ENCODE data around the gene RHEBL1. TPM values are rescaled to one million over a fixed set of nuclear protein-coding genes. Genes with fewer than 3 reads are reported as not detected.

The RHEBL1 gene
- total and polyA plus RNA-seq, 2 of the 4 experiments (the other 2 are of a cell fraction) = 0.62 to 0.72 TPM

DNA sequence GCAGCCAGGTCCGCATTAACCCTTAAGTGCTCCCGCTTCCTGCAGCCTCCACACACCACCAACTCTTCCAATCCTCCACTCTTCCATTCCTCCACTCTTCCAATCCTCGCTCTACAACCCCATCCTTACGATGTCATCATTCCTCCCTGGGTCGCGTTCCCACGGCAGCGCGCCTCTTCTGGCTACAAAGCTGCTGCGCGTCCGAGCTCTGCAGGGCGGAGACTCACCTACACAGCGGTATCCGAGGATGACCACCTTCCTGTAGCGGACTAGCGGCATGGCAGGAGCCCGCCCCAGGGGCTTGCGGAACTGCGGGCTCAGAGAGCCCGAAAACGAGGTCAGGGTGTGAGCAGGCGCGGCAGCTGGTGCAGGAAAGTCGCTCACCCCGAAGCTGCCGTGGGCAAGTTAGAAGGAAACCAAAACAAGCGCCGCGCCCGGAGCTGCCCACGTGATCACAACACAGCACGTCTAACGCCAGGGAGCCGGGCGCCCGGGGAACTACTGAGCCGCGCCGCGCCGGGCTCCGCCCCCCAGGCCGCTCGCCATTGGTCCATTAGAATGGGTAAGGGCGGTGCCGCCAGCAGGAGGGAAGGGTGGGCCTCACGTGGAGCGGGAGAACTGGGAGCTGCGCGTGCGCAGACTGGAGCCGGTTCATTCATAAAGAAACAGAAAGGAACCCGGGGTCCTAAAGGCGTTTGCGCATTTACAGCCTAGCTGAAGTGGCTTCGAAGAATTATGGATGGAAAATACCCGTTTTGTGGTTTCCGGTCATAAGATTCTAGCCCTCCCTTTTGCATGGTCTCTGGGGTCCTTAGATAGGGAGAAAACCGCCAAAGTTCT lies at the start of gene RHEBL1 (continued):
- TF ChIP-seq, protein P1, sequence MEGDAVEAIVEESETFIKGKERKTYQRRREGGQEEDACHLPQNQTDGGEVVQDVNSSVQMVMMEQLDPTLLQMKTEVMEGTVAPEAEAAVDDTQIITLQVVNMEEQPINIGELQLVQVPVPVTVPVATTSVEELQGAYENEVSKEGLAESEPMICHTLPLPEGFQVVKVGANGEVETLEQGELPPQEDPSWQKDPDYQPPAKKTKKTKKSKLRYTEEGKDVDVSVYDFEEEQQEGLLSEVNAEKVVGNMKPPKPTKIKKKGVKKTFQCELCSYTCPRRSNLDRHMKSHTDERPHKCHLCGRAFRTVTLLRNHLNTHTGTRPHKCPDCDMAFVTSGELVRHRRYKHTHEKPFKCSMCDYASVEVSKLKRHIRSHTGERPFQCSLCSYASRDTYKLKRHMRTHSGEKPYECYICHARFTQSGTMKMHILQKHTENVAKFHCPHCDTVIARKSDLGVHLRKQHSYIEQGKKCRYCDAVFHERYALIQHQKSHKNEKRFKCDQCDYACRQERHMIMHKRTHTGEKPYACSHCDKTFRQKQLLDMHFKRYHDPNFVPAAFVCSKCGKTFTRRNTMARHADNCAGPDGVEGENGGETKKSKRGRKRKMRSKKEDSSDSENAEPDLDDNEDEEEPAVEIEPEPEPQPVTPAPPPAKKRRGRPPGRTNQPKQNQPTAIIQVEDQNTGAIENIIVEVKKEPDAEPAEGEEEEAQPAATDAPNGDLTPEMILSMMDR (conservative IDR thresholded peaks at IDR 0.05; ENCODE audit: low read depth, low read length) = 0 out of 2 replicates have a peak, but pooled peaks have one; percentile 10

Measured in IMR-90 (cell line).